GM23338 (cell line): ENCODE data around the gene RER1.

ENCODE experiments used
- CREB1 ChIP-seq: fragments of 250-450 bp; sonication (Bioruptor Pico); IDR thresholded peaks from 2 replicates; pipeline ENCODE4 v1.5.0; 2020; ENCODE audit warnings: low read depth, mild to moderate bottlenecking, moderate library complexity
- CTCF ChIP-seq, 2 experiments: fragments of 200-600 bp in 1 of 2; sonication (generic) in 1 of 2; conservative IDR thresholded peaks; 2 replicates each; pipeline versions ENCODE4 v1.5.1 to v1.6.1; 2016 to 2017; ENCODE audit warnings: antibody characterized with exemption in 2 of 2, low read depth in 2 of 2, mild to moderate bottlenecking in 2 of 2, moderate library complexity in 1 of 2
- ETS1 ChIP-seq: IDR thresholded peaks from 2 replicates; pipeline ENCODE4 v1.6.1; 2016; ENCODE audit warnings: antibody characterized with exemption
- EZH2 ChIP-seq: fragments of 200-600 bp; sonication (generic); IDR thresholded peaks from one replicate; pipeline ENCODE4 v1.8.0; 2017; ENCODE audit warnings: antibody characterized with exemption, mild to moderate bottlenecking, low read depth; ENCODE audit not compliant: unreplicated experiment
- EZH2phosphoT487 ChIP-seq: fragments of 200-600 bp; sonication (generic); IDR thresholded peaks from one replicate; pipeline ENCODE4 v1.8.1; 2018; ENCODE audit warnings: antibody characterized with exemption; ENCODE audit not compliant: unreplicated experiment
- JUNB ChIP-seq: IDR thresholded peaks from one replicate; pipeline ENCODE4 v1.6.1; 2016; ENCODE audit warnings: antibody characterized with exemption; ENCODE audit not compliant: unreplicated experiment
- NANOG ChIP-seq: IDR thresholded peaks from 2 replicates; pipeline ENCODE4 v1.6.1; 2016; ENCODE audit warnings: antibody characterized with exemption, borderline replicate concordance
- POLR2AphosphoS5 ChIP-seq: IDR thresholded peaks from 2 replicates; pipeline ENCODE4 v1.6.1; 2016; ENCODE audit warnings: antibody characterized with exemption, low read depth
- REST ChIP-seq: IDR thresholded peaks from one replicate; pipeline ENCODE4 v1.6.1; 2018; ENCODE audit warnings: antibody characterized with exemption; ENCODE audit not compliant: unreplicated experiment
- STAT1 ChIP-seq: IDR thresholded peaks from one replicate; pipeline ENCODE4 v1.6.1; 2016; ENCODE audit warnings: antibody characterized with exemption; ENCODE audit not compliant: unreplicated experiment
- ZNF114 ChIP-seq: fragments of 250-450 bp; sonication (Bioruptor Pico); IDR thresholded peaks from 2 replicates; pipeline ENCODE4 v1.5.0; 2020; ENCODE audit warnings: mild to moderate bottlenecking, moderate library complexity

GRCh38 chr1:2448098-2448445 lies 56.4 kb downstream of the RER1 start:
- TF ChIP-seq POLR2AphosphoS5 (no peak), CTCF (conservative IDR thresholded peaks at IDR 0.05; ENCODE audit: low read depth in 2 of 2) (no peak), EZH2 (no peak), JUNB (no peak), CREB1 (CRISPR knock-in tag) (no peak), EZH2phosphoT487 (no peak), ZNF114 (no peak), ETS1 (no peak), NANOG (no peak), REST (no peak), STAT1 (no peak)
